KMS-11 (cell line): Measurements from ENCODE around the gene PAPOLB.

ENCODE experiments used
- H2AFZ ChIP-seq: fragments of 200-600 bp; sonication (generic); 2 replicates; pipeline ENCODE4 v1.6.1; 2016; ENCODE audit warnings: antibody characterized with exemption, mixed run types, low read depth
- H3K27ac ChIP-seq: fragments of 200-600 bp; sonication (generic); 2 replicates; pipeline ENCODE4 v1.6.1; 2016; ENCODE audit warnings: mild to moderate bottlenecking, mixed run types
- H3K27me3 ChIP-seq: fragments of 200-600 bp; sonication (generic); 2 replicates; pipeline ENCODE4 v1.6.1; 2017; ENCODE audit warnings: mild to moderate bottlenecking, low read depth, mixed run types, moderate library complexity; ENCODE audit not compliant: insufficient read depth
- H3K36me3 ChIP-seq: fragments of 200-600 bp; sonication (generic); 2 replicates; pipeline ENCODE4 v1.6.1; 2017; ENCODE audit warnings: mild to moderate bottlenecking, mixed run types; ENCODE audit not compliant: insufficient read depth
- H3K4me1 ChIP-seq: fragments of 200-600 bp; sonication (generic); 2 replicates; pipeline ENCODE4 v1.6.1; 2016; ENCODE audit warnings: mild to moderate bottlenecking, low read depth, mixed run types; ENCODE audit not compliant: poor library complexity, severe bottlenecking
- H3K4me2 ChIP-seq: fragments of 200-600 bp; sonication (generic); 2 replicates; pipeline ENCODE4 v1.7.0; 2016; ENCODE audit warnings: mild to moderate bottlenecking, mixed run types
- H3K4me3 ChIP-seq: fragments of 200-600 bp; sonication (generic); IDR thresholded peaks from 2 replicates; pipeline ENCODE4 v1.6.1; 2017; ENCODE audit warnings: low read depth, low read length, mixed read lengths; ENCODE audit not compliant: insufficient read depth
- H3K79me2 ChIP-seq: fragments of 200-600 bp; sonication (generic); 2 replicates; pipeline ENCODE4 v1.6.1; 2016; ENCODE audit warnings: low read depth, mixed run types; ENCODE audit not compliant: insufficient read depth
- H3K9ac ChIP-seq: fragments of 200-600 bp; sonication (generic); 2 replicates; pipeline ENCODE4 v1.6.1; 2016; ENCODE audit warnings: mild to moderate bottlenecking, mixed run types
- H4K20me1 ChIP-seq: fragments of 200-600 bp; sonication (generic); 2 replicates; pipeline ENCODE4 v1.6.1; 2016; ENCODE audit warnings: mild to moderate bottlenecking, mixed run types; ENCODE audit not compliant: insufficient read depth
- CTCF ChIP-seq: fragments of 200-600 bp; sonication (generic); conservative IDR thresholded peaks from 2 replicates; pipeline ENCODE4 v1.6.1; 2017; ENCODE audit warnings: low read depth, mild to moderate bottlenecking, antibody characterized with exemption, low read length, moderate library complexity, mixed read lengths

The PAPOLB gene

GRCh38 chr7:4824120-4824775, 37.6 kb downstream of the PAPOLB start:
- H3K27me3 ChIP-seq, result no peaks in the 10 kb centered on the region
- H3K79me2 ChIP-seq, result no peaks in the 10 kb centered on the region
- TF ChIP-seq CTCF, result no peak
- no peak overlapping the region for H3K4me3 ChIP-seq
- H4K20me1 ChIP-seq, result no peaks in the 10 kb centered on the region
- H3K9ac ChIP-seq, result no peak overlapping the region
- H3K4me2 ChIP-seq, result no peak overlapping the region
- no peaks in the 10 kb centered on the region for H3K36me3 ChIP-seq
- no peak overlapping the region for H3K27ac ChIP-seq
- H2AFZ ChIP-seq, result no peak overlapping the region
- no peaks in the 10 kb centered on the region for H3K4me1 ChIP-seq

GRCh38 chr7:4823441-4824119, 38.2 kb downstream of the PAPOLB start:
- H3K36me3 ChIP-seq, result no peaks in the 10 kb centered on the region
- TF ChIP-seq CTCF, result no peak
- H3K79me2 ChIP-seq, result no peaks in the 10 kb centered on the region
- H3K4me1 ChIP-seq, result no peaks in the 10 kb centered on the region
- no peak overlapping the region for H3K4me3 ChIP-seq
- no peak overlapping the region for H2AFZ ChIP-seq
- H3K9ac ChIP-seq, result no peak overlapping the region
- H3K4me2 ChIP-seq, result no peak overlapping the region
- no peak overlapping the region for H3K27ac ChIP-seq
- H4K20me1 ChIP-seq, result no peaks in the 10 kb centered on the region
- no peaks in the 10 kb centered on the region for H3K27me3 ChIP-seq

GRCh38 chr7:4822677-4823076, 39.2 kb downstream of the PAPOLB start:
- H3K27me3 ChIP-seq, result no peaks in the 10 kb centered on the region
- no peaks in the 10 kb centered on the region for H3K4me1 ChIP-seq
- no peaks in the 10 kb centered on the region for H4K20me1 ChIP-seq
- no peaks in the 10 kb centered on the region for H3K79me2 ChIP-seq
- H3K9ac ChIP-seq, result no peak overlapping the region
- no peak for TF ChIP-seq CTCF
- H3K4me3 ChIP-seq, result no peak overlapping the region
- no peaks in the 10 kb centered on the region for H3K36me3 ChIP-seq
- H3K4me2 ChIP-seq, result no peak overlapping the region
- no peak overlapping the region for H2AFZ ChIP-seq
- H3K27ac ChIP-seq, result no peak overlapping the region

- Histone ChIP-seq H3K79me2 (no peaks in the 10 kb centered on the region), H3K4me3 (no peak overlapping the region), H3K27me3 (no peaks in the 10 kb centered on the region), H4K20me1 (no peaks in the 10 kb centered on the region), H3K9ac (no peak overlapping the region), H3K4me1 (no peaks in the 10 kb centered on the region), H3K4me2 (no peak overlapping the region), H2AFZ (no peak overlapping the region), H3K27ac (no peak overlapping the region), H3K36me3 (no peaks in the 10 kb centered on the region)
- TF ChIP-seq CTCF, result no peak
Measured at GRCh38 chr7:4820967-4821471, 40.8 kb downstream of the PAPOLB start.
